ENCODE data around the gene KL. TPM values are rescaled to one million over a fixed set of nuclear protein-coding genes. Genes with fewer than 3 reads are reported as not detected.
A peak's percentile ranks its signal among the peaks of the same experiment; 100 is the strongest.

KL gene
- total RNA-seq, 1 donor from 2014 or later = 2.0 TPM

GRCh38 chr13:33053397-33054066 is 37.3 kb downstream of the KL start:
- H3K4me3 ChIP-seq (ENCODE audit: low read depth, low read length) = no peak overlapping the region
- TF ChIP-seq, protein P1, sequence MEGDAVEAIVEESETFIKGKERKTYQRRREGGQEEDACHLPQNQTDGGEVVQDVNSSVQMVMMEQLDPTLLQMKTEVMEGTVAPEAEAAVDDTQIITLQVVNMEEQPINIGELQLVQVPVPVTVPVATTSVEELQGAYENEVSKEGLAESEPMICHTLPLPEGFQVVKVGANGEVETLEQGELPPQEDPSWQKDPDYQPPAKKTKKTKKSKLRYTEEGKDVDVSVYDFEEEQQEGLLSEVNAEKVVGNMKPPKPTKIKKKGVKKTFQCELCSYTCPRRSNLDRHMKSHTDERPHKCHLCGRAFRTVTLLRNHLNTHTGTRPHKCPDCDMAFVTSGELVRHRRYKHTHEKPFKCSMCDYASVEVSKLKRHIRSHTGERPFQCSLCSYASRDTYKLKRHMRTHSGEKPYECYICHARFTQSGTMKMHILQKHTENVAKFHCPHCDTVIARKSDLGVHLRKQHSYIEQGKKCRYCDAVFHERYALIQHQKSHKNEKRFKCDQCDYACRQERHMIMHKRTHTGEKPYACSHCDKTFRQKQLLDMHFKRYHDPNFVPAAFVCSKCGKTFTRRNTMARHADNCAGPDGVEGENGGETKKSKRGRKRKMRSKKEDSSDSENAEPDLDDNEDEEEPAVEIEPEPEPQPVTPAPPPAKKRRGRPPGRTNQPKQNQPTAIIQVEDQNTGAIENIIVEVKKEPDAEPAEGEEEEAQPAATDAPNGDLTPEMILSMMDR (IDR thresholded peaks at IDR 0.05; ENCODE audit: insufficient read depth, low read length, poor library complexity, severe bottlenecking) = no peak
- DNase-seq (ENCODE audit: low read depth) = no peak

DNA sequence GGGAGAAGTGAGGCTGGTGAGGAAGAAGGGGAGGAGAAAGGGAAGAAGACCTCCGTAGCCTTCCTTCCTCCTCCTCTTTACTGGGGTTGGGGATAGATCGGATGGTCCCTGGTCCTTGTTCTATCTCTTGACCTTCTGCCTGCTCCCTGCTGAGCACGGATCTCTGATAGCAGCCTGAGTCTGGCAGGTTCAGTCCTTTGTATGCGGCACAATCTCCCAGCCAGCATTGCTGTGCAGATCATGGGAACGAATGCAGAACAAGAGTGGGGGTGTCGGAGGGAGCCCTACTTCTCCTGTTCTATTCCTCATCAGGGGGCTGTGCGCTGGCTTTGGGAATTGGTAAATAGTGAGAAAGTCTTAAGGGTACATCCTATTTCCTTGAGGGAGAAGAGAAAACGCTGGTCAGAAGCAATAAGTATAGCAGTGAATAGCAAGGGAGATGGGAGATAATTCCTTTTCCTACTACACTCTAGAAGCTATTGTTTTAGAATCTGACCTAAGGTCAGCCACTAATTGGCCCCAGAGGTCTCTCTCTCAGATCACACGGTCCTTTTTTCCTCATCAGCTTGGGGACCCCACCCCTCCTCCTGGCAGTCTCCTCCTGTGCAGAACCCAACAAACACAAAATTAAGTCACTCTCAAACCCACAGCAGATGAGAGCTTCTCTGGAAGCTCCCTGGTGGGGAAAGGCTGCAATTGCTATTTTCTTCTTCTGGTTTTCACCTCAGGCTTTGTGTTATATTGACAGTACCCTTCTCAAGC is 41.0 kb downstream of the KL start:
- Histone ChIP-seq H3K27me3 (ENCODE audit: control insufficient read depth, insufficient read depth, low read length) (no peaks in the 10 kb centered on the region), H3K4me3 (ENCODE audit: low read depth, low read length) (no peak overlapping the region), H3K36me3 (ENCODE audit: control insufficient read depth, insufficient read depth, low read length) (no peaks in the 10 kb centered on the region)
- TF ChIP-seq, protein P1 (IDR thresholded peaks at IDR 0.05; ENCODE audit: insufficient read depth, low read length, poor library complexity, severe bottlenecking) = peak; percentile 26
- DNase-seq (ENCODE audit: low read depth) = peak; percentile 1

More at GRCh38 chr13:33053397-33054066, 37.3 kb downstream of the KL start:
- H3K27me3 ChIP-seq (ENCODE audit: control insufficient read depth, insufficient read depth, low read length) = no peaks in the 10 kb centered on the region
- no peaks in the 10 kb centered on the region for H3K36me3 ChIP-seq (ENCODE audit: control insufficient read depth, insufficient read depth, low read length)

DNA sequence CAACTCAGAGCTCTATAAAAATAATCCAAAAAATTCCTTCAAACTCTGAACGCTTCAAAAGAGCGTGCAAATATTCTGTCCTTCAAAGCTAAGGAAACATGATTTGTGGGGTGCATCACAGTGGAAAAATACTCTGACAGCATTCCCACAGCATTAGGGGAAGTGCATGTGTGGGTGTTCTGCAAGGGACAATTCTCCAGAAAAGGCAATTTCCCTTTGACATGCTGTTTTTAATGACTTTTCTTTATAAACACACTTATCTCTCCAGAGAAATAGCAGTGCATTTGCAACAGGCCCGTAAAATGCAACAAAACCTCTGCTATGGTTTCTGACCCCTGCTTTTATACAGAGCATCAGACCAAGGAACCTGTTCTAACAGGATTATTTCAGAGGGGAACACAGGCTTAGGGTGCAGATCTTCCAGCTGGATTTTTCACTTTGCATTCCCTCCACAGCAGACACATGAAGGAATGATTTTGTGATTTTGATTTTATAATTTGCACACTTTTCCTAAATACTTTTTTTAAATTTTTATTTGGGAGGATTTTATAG is 42.6 kb downstream of the KL start:
- no peak overlapping the region for H3K4me3 ChIP-seq (ENCODE audit: low read depth, low read length)
- TF ChIP-seq, protein P1 (IDR thresholded peaks at IDR 0.05; ENCODE audit: insufficient read depth, low read length, poor library complexity, severe bottlenecking) = no peak
- no peaks in the 10 kb centered on the region for H3K36me3 ChIP-seq (ENCODE audit: control insufficient read depth, insufficient read depth, low read length)
- DNase-seq (ENCODE audit: low read depth) = no peak
- H3K27me3 ChIP-seq (ENCODE audit: control insufficient read depth, insufficient read depth, low read length) = no peaks in the 10 kb centered on the region

GRCh38 chr13:33060815-33061214 is 44.6 kb downstream of the KL start:
- TF ChIP-seq, protein P1 (IDR thresholded peaks at IDR 0.05; ENCODE audit: insufficient read depth, low read length, poor library complexity, severe bottlenecking) = no peak
- H3K36me3 ChIP-seq (ENCODE audit: control insufficient read depth, insufficient read depth, low read length) = no peaks in the 10 kb centered on the region
- DNase-seq (ENCODE audit: low read depth) = no peak
- H3K27me3 ChIP-seq (ENCODE audit: control insufficient read depth, insufficient read depth, low read length) = no peaks in the 10 kb centered on the region
- no peak overlapping the region for H3K4me3 ChIP-seq (ENCODE audit: low read depth, low read length)

DNA sequence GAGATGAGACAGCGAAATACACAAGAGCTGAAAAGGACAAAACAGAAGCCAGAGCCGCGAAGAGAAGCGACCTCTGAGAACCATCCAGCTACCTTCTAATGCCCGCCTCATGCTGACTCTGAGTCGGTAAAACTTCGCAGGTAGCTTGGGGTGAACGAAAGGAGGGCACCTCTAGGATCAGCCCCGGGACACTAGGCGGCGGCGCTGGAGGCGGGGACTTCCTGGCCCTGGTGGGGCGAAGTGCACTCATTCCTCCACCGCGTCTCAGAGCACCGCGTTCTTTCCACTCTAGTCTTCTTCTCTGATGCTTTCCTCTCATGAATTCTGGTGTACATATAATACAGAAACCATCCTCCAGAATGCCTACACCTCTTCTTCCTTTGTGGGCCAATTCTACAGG is 50.1 kb downstream of the KL start:
- DNase-seq (ENCODE audit: low read depth) = no peak
- H3K36me3 ChIP-seq (ENCODE audit: control insufficient read depth, insufficient read depth, low read length) = no peaks in the 10 kb centered on the region
- no peak overlapping the region for H3K4me3 ChIP-seq (ENCODE audit: low read depth, low read length)
- H3K27me3 ChIP-seq (ENCODE audit: control insufficient read depth, insufficient read depth, low read length) = no peaks in the 10 kb centered on the region
- TF ChIP-seq, protein P1 (IDR thresholded peaks at IDR 0.05; ENCODE audit: insufficient read depth, low read length, poor library complexity, severe bottlenecking) = no peak

All from kidney epithelial cell (primary cell).